GM18873 (cell line): ENCODE measurements around the gene SMIM43.

Experiments used
- ATAC-seq: cut with Tn5 transposase; IDR thresholded peaks from one replicate; pipeline ENCODE4 v1.9.1; 2021; ENCODE audit warnings: mild to moderate bottlenecking, moderate library complexity, moderate number of reproducible peaks; ENCODE audit not compliant: unreplicated experiment, low FRiP score

Gene SMIM43

GRCh38 chr4:121764702-121765367 is at the start of gene SMIM43:
Gene SMIM43, minus strand, starts transcription at chr4:121765164. Its CDS starts 59 bp downstream, at chr4:121765105.
- ATAC-seq = no peak

- ATAC-seq = no peak
Observed at GRCh38 chr4:121814756-121815155, 49.8 kb upstream of the SMIM43 start.

GRCh38 chr4:121811122-121811521 is 46.2 kb upstream of the SMIM43 start:
- no peak for ATAC-seq

GRCh38 chr4:121806411-121806810 is 41.4 kb upstream of the SMIM43 start:
- ATAC-seq = no peak

- ATAC-seq = no peak
Observed at GRCh38 chr4:121801715-121802075, 36.7 kb upstream of the SMIM43 start.

- ATAC-seq = peak; percentile 65
Observed at GRCh38 chr4:121800961-121801714, 36.2 kb upstream of the SMIM43 start, which contains the start of gene EXOSC9. Gene EXOSC9, plus strand, starts transcription at chr4:121801323. Its CDS starts 102 bp downstream, at chr4:121801425.

- no peak for ATAC-seq
Observed at GRCh38 chr4:121800638-121800960, 35.6 kb upstream of the SMIM43 start.

- no peak for ATAC-seq
Observed at GRCh38 chr4:121799867-121800501, 35.0 kb upstream of the SMIM43 start.

GRCh38 chr4:121799208-121799823 is 34.4 kb upstream of the SMIM43 start:
- no peak for ATAC-seq

GRCh38 chr4:121796283-121796682 is 31.3 kb upstream of the SMIM43 start:
- no peak for ATAC-seq

- ATAC-seq = no peak
Observed at GRCh38 chr4:121794505-121795188, 29.7 kb upstream of the SMIM43 start.

- ATAC-seq = no peak
Observed at GRCh38 chr4:121792966-121793365, 28.0 kb upstream of the SMIM43 start.

- ATAC-seq = no peak
Observed at GRCh38 chr4:121791481-121791880, 26.5 kb upstream of the SMIM43 start.

GRCh38 chr4:121790976-121791375 is 26.0 kb upstream of the SMIM43 start:
- no peak for ATAC-seq

- ATAC-seq = no peak
Observed at GRCh38 chr4:121789960-121790829, 25.2 kb upstream of the SMIM43 start.

GRCh38 chr4:121789455-121789854 is 24.5 kb upstream of the SMIM43 start:
- no peak for ATAC-seq

GRCh38 chr4:121788896-121789295 is 23.9 kb upstream of the SMIM43 start:
- ATAC-seq = peak; percentile 67

GRCh38 chr4:121786221-121786620 is 21.3 kb upstream of the SMIM43 start:
- no peak for ATAC-seq

- ATAC-seq = no peak
Observed at GRCh38 chr4:121785479-121785878, 20.5 kb upstream of the SMIM43 start.

- no peak for ATAC-seq
Observed at GRCh38 chr4:121784975-121785374, 20.0 kb upstream of the SMIM43 start.
